Measurements from ENCODE around the gene STARD10. TPM values are rescaled to one million over a fixed set of nuclear protein-coding genes. Genes with fewer than 3 reads are reported as not detected.

Gene STARD10
- total and polyA plus RNA-seq, 9 of the 15 experiments (the other 6 are each of a cell fraction or from before 2014, with no cell fraction given), result 0.15 to 52.9 (median 32.3) TPM

- TF ChIP-seq RBM14 (IDR thresholded peaks at IDR 0.05; ENCODE audit: borderline replicate concordance, insufficient read depth, low read depth, low read length), result no peak
- TF ChIP-seq CEBPB (tag; IDR thresholded peaks at IDR 0.05), result no peak
- no peak for TF ChIP-seq HOXB6 (CRISPR knock-in tag; IDR thresholded peaks at IDR 0.05; ENCODE audit: borderline replicate concordance)
- no peak for TF ChIP-seq ZZZ3 (IDR thresholded peaks at IDR 0.05)
- no peak for TF ChIP-seq TRIM25 (IDR thresholded peaks at IDR 0.05; ENCODE audit: borderline replicate concordance)
- no peak for TF ChIP-seq ILK (tag; IDR thresholded peaks at IDR 0.05; ENCODE audit: borderline replicate concordance, low read depth)
- TF ChIP-seq PML (IDR thresholded peaks at IDR 0.05; ENCODE audit: low read length), result no peak; the same call in 1 of the 2 replicates
- no peak for TF ChIP-seq ZNF449 (CRISPR knock-in tag; IDR thresholded peaks at IDR 0.05)
- no peak for TF ChIP-seq ZNF253 (CRISPR knock-in tag; conservative IDR thresholded peaks at IDR 0.05)
- TF ChIP-seq SMAD4 (CRISPR knock-in tag; conservative IDR thresholded peaks at IDR 0.05), result no peak
- no peak for TF ChIP-seq AFF1 (IDR thresholded peaks at IDR 0.05; ENCODE audit: low read depth in 1 of 2, partially characterized antibody in 2 of 2)
- TF ChIP-seq XRCC4 (IDR thresholded peaks at IDR 0.05; ENCODE audit: extremely low read depth, insufficient read depth, insufficient read length), result no peak
- TF ChIP-seq ZNF444 (CRISPR knock-in tag; IDR thresholded peaks at IDR 0.05), result no peak
- TF ChIP-seq ZNF143 (CRISPR knock-in tag; IDR thresholded peaks at IDR 0.05), result no peak
- TF ChIP-seq POLR2G (IDR thresholded peaks at IDR 0.05; ENCODE audit: low read depth, low read length), result peak; percentile 86
- no peak for TF ChIP-seq ZFPM2 (CRISPR knock-in tag; IDR thresholded peaks at IDR 0.05)
- TF ChIP-seq SIX5 (IDR thresholded peaks at IDR 0.05; ENCODE audit: borderline replicate concordance in 1 of 2, insufficient read depth in 1 of 2, low read depth in 1 of 2, low read length in 2 of 2), result no peak
- no peak for TF ChIP-seq ZBTB17 (CRISPR knock-in tag; IDR thresholded peaks at IDR 0.05)
- no peak for TF ChIP-seq ZBTB8A (IDR thresholded peaks at IDR 0.05; ENCODE audit: partially characterized antibody)
- TF ChIP-seq ZEB2 (IDR thresholded peaks at IDR 0.05), result no peak
Observed at GRCh38 chr11:72752088-72752914, 41.5 kb downstream of the STARD10 start, which contains the start of gene ARAP1 (continued).

Measured in K562 (cell line).